OCI-LY1 (cell line): ENCODE results near the gene RNF114.
"Not testable (repeated sequence)": the region's sequence is repeated elsewhere in the genome, so short reads cannot be mapped to it uniquely, and the experiment has no call there.

Experiments used
- CTCF ChIP-seq: fragments of 200-600 bp; sonication (generic), shearing (Covaris generic); IDR thresholded peaks from 2 replicates; pipeline ENCODE4 v1.5.1; 2017; ENCODE audit warnings: mild to moderate bottlenecking, antibody characterized with exemption, low read length, moderate library complexity, mixed read lengths
- EZH2 ChIP-seq: fragments of 200-600 bp; sonication (generic), shearing (Covaris generic); IDR thresholded peaks from 2 replicates; pipeline ENCODE4 v1.8.0; 2017; ENCODE audit warnings: borderline replicate concordance, mixed run types, mild to moderate bottlenecking, antibody characterized with exemption, low read length, moderate library complexity, mixed read lengths

- not testable (repeated sequence) for TF ChIP-seq CTCF, EZH2
Measured at GRCh38 chr20:49895474-49896093, 40.6 kb upstream of the RNF114 start.
